ENCODE measurements around the gene OPRL1.

The OPRL1 gene

GRCh38 chr20:64105846-64106434 lies 26.1 kb downstream of the OPRL1 start:
- ChIA-PET POLR2A (no interaction called here), CTCF (interaction anchor here (6.6 kb wide), 1 partner anchor 15 kb away, joined by 52 read pairs; no protein-coding TSS in a partner anchor)
- H3K4me3 ChIP-seq (ENCODE audit: low read depth, low read length), result no peak overlapping the region
- DNase-seq (ENCODE audit: low read depth, low spot score), result no peak
- TF ChIP-seq CTCF (IDR thresholded peaks at IDR 0.05; ENCODE audit: insufficient read depth, low read length, missing control alignments), result no peak

DNA sequence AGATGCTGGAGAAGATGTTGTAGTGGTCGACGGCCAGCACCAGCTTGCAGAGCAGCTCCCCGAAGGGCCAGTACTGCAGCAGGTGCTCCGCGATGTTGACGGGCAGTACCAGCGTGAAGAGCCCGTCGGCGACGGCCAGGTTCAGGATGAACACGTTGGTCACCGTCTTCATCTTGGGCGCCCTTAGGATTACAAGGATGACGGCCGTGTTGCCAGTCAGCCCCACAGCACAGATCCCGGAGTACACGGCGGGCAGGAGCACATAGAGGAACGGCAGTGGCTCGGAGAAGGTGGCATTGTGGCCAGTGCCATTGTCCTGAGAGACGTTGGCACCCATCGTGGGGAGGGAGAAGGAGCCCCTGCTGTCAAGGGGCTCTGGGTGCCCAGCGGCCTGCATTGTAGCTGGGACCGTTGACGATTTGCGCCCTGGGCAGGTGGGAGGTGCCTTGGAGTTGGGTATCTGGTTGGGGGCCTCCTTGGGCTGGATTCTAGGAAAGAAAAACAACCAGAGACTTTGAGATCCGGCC lies 26.6 kb downstream of the OPRL1 start:
- ChIA-PET CTCF (interaction anchor here (6.6 kb wide), 1 partner anchor 15 kb away, joined by 52 read pairs; no protein-coding TSS in a partner anchor), POLR2A (no interaction called here)
- H3K4me3 ChIP-seq (ENCODE audit: low read depth, low read length), result no peak overlapping the region
- no peak for DNase-seq (ENCODE audit: low read depth, low spot score)
- TF ChIP-seq CTCF (IDR thresholded peaks at IDR 0.05; ENCODE audit: insufficient read depth, low read length, missing control alignments), result no peak

DNA sequence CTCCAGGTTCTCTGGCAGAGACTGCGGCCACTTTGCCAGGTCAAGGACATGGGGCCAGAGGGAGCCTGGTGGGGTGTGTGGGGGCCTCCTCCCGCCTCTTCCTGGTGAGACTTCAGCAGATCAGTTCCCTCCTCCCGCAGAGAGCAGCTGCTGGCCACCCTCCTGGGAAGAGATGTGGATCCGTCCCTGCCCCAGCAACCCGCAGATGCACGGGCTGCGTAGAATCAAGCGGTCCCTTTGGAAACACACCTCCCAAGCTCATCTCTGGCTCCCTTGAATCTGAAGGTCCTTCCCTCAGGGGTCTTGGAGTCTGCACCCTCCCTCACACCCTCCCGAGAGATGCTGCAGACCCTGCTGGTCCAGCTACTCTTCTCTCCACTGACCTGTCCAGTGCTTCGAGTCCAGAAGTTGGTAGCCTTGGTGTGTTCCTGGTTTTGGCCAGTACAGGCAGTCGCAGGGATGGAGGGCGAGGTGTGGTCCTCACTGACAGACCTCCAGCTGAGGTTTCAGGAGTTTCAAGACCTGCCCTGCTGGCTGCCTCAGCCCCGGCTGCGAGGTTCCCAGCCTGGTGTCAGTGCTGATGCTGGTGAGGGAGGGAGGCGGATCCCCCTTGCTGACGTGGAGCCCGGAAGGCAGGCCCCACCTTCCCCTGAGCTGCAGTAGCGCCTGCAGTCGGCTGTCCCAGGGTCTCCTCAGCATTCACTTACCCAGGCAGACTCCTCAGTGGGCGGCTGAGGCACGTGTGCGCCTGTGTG lies 27.3 kb downstream of the OPRL1 start, which contains the start of gene NPBWR2:
TSS of gene NPBWR2 (minus strand) at position 585 of the 755 bp plus-strand sequence. CDS start 734 bp downstream, outside the sequence.
- no peak for DNase-seq (ENCODE audit: low read depth, low spot score)
- ChIA-PET POLR2A (no interaction called here), CTCF (interaction anchor here (0.7 to 6.6 kb wide), 2 partner anchors 14 to 23 kb away, joined by 3 to 52 read pairs; partner anchors contain the start of gene LKAAEAR1)
- TF ChIP-seq CTCF (IDR thresholded peaks at IDR 0.05; ENCODE audit: insufficient read depth, low read length, missing control alignments), result no peak
- no peak within 1 kb of the TSS for H3K4me3 ChIP-seq (ENCODE audit: low read depth, low read length)

- TF ChIP-seq CTCF (IDR thresholded peaks at IDR 0.05; ENCODE audit: insufficient read depth, low read length, missing control alignments), result no peak
- CTCF ChIA-PET, result interaction anchor here (0.7 to 6.6 kb wide), 2 partner anchors 13 to 23 kb away, joined by 3 to 52 read pairs; partner anchors contain the start of gene LKAAEAR1
- no peak overlapping the region for H3K4me3 ChIP-seq (ENCODE audit: low read depth, low read length)
- POLR2A ChIA-PET, result no interaction called here
- no peak for DNase-seq (ENCODE audit: low read depth, low spot score)
These were observed 28.0 kb downstream of the OPRL1 start for GRCh38 chr20:64107736-64108457.

DNA sequence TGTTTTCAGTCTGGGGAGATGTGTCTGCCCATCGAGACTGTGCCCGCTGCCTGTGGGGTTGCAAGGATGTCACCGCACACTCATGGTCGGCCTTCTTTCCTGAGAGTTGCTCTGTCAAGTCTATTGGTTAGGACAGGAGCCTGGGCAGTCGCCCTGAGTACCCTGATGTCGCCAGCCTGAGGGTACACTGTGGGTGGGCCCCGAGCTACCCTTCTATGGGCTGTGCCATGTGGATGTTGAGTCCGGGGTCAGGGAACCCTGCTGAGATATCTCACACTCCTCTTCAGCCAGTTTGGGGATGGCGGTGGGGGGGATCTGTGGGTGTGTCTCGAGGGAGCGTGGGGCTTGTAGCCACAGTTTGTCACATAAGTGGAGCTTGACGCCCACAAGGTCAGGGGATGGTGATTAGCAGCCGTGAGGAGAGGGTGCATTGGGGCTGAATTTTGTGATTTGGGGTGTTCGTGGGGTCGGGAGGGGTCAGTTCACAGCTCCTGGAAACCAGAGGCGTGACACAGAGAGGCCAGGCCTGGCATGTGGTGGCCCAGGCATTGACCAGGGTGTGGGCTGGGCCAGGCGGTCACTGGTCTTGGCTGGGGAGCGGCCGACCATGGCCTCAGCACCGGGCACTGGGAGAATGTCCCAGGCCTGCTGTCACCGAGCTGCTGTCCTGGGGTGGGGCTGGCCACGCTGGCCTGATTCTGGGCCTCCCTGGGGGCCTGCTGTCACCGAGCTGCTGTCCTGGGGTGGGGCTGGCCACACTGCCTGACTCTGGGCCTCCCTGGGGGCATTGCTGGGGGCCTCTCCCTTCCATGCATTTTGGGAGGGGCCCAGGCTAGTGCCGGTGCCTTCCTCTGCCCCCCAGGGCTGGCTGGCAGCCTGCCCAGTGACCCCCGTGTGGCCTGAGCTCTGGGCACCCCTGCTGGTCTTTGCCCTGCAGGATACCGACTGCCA lies 29.1 kb downstream of the OPRL1 start:
- no peak for DNase-seq (ENCODE audit: low read depth, low spot score)
- TF ChIP-seq CTCF (IDR thresholded peaks at IDR 0.05; ENCODE audit: insufficient read depth, low read length, missing control alignments), result no peak
- ChIA-PET POLR2A (no interaction called here), CTCF (interaction anchor here (6.6 kb wide), 1 partner anchor 12 kb away, joined by 52 read pairs; no protein-coding TSS in a partner anchor)
- no peak overlapping the region for H3K4me3 ChIP-seq (ENCODE audit: low read depth, low read length)
